Calu3 (cell line): ENCODE results near the gene SLC12A8. TPM values are rescaled to one million over a fixed set of nuclear protein-coding genes. Genes with fewer than 3 reads are reported as not detected.

Experiments used
- BruUV-seq: library from RNA; stranded (reverse); fragments of 400-500 nt; replicated peaks from 2 replicates; lab custom pipeline; 2021; lab: Mats Ljungman, UMichigan
- CTCF ChIA-PET: fragments of 300-600 bp; sonication (Branson Sonifier 250); formaldehyde crosslinking; loops from one replicate; lab custom pipeline; 2022; ENCODE audit warnings: antibody characterized with exemption; lab: Charles Lee
- DNase-seq: peaks from one replicate; pipeline ENCODE4 v3.0.0; 2022
- H3K27ac Mint-ChIP-seq: one replicate; pipeline ENCODE4 v1.8.0; 2022; ENCODE audit warnings: mixed read lengths; ENCODE audit not compliant: unreplicated experiment
- H3K27me3 Mint-ChIP-seq: one replicate; pipeline ENCODE4 v1.8.0; 2022; ENCODE audit warnings: mixed read lengths; ENCODE audit not compliant: unreplicated experiment
- H3K36me3 Mint-ChIP-seq: one replicate; pipeline ENCODE4 v1.8.0; 2022; ENCODE audit warnings: mild to moderate bottlenecking, moderate library complexity, mixed read lengths; ENCODE audit not compliant: insufficient read depth, unreplicated experiment
- H3K4me1 Mint-ChIP-seq: one replicate; pipeline ENCODE4 v1.8.0; 2022; ENCODE audit warnings: mild to moderate bottlenecking, low read depth, mixed read lengths; ENCODE audit not compliant: unreplicated experiment
- H3K4me3 Mint-ChIP-seq: one replicate; pipeline ENCODE4 v1.8.0; 2022; ENCODE audit warnings: mild to moderate bottlenecking, low read depth, moderate library complexity, mixed read lengths; ENCODE audit not compliant: unreplicated experiment
- H3K9me3 Mint-ChIP-seq: one replicate; pipeline ENCODE4 v1.8.0; 2022; ENCODE audit warnings: low read depth, mixed read lengths; ENCODE audit not compliant: unreplicated experiment
- CTCF ChIP-seq: fragments of 200-600 bp; IDR thresholded peaks from one replicate; pipeline ENCODE4 v1.8.0; 2022; ENCODE audit warnings: antibody characterized with exemption; ENCODE audit not compliant: unreplicated experiment
- intact Hi-C: fragments of 100-400 bp; cut with micrococcal nuclease; formaldehyde crosslinking; loops from one replicate; pipeline ENCODE4 v1.10.0; 2022; ENCODE audit not compliant: unreplicated experiment
- total RNA-seq: library from RNA; stranded (reverse); gene quantifications from 2 replicates; pipeline ENCODE4 v1.2.3, GENCODE V29; 2022

The SLC12A8 gene
- total RNA-seq, 1 experiment from 2014 or later: 16.8 TPM

- CTCF ChIA-PET: interaction anchor here (0.7 kb wide), 1 partner anchor 31 kb away, joined by 3 read pairs; no protein-coding TSS in a partner anchor
- H3K36me3 Mint-ChIP-seq: peaks cover 6% of the 10 kb centered on the region
These were observed 34.8 kb downstream of the SLC12A8 start for GRCh38 chr3:125177746-125178145.

GRCh38 chr3:125175295-125176078 lies 37.1 kb downstream of the SLC12A8 start:
- Mint-ChIP-seq H3K4me3 (no peak overlapping the region), H3K4me1 (no peaks in the 10 kb centered on the region), H3K9me3 (no peaks in the 10 kb centered on the region), H3K36me3 (peaks cover 6% of the 10 kb centered on the region), H3K27ac (no peak overlapping the region), H3K27me3 (no peaks in the 10 kb centered on the region)
- no peak for TF ChIP-seq CTCF
- no TSS peak for BruUV-seq
- intact Hi-C loops: no loop called here
- no peak for DNase-seq
- CTCF ChIA-PET: no interaction called here

More at GRCh38 chr3:125177746-125178145, 34.8 kb downstream of the SLC12A8 start:
- H3K9me3 Mint-ChIP-seq: no peaks in the 10 kb centered on the region
- DNase-seq: no peak
- no peak overlapping the region for H3K27ac Mint-ChIP-seq
- intact Hi-C loops: no loop called here
- no TSS peak for BruUV-seq
- no peaks in the 10 kb centered on the region for H3K4me1 Mint-ChIP-seq
- no peak overlapping the region for H3K4me3 Mint-ChIP-seq
- TF ChIP-seq CTCF: no peak
- no peaks in the 10 kb centered on the region for H3K27me3 Mint-ChIP-seq

GRCh38 chr3:125172346-125172745 lies 40.2 kb downstream of the SLC12A8 start:
- Mint-ChIP-seq H3K27ac (no peak overlapping the region), H3K4me1 (no peaks in the 10 kb centered on the region), H3K36me3 (peaks cover 6% of the 10 kb centered on the region), H3K9me3 (no peaks in the 10 kb centered on the region), H3K27me3 (no peaks in the 10 kb centered on the region), H3K4me3 (no peak overlapping the region)
- CTCF ChIA-PET: no interaction called here
- intact Hi-C loops: no loop called here
- TF ChIP-seq CTCF: no peak
- no TSS peak for BruUV-seq
- DNase-seq: no peak

- intact Hi-C loops: no loop called here
These were observed 43.7 kb downstream of the SLC12A8 start for GRCh38 chr3:125168711-125169393.

More at GRCh38 chr3:125168711-125169393, 43.7 kb downstream of the SLC12A8 start:
- CTCF ChIA-PET: no interaction called here
- Mint-ChIP-seq H3K9me3 (no peaks in the 10 kb centered on the region), H3K27me3 (no peaks in the 10 kb centered on the region), H3K4me3 (no peak overlapping the region), H3K36me3 (no peaks in the 10 kb centered on the region), H3K4me1 (no peaks in the 10 kb centered on the region), H3K27ac (no peak overlapping the region)
- no peak for TF ChIP-seq CTCF
- BruUV-seq: no TSS peak
- DNase-seq: no peak
